ENCODE data around the gene RPS15.

RPS15 gene

DNA sequence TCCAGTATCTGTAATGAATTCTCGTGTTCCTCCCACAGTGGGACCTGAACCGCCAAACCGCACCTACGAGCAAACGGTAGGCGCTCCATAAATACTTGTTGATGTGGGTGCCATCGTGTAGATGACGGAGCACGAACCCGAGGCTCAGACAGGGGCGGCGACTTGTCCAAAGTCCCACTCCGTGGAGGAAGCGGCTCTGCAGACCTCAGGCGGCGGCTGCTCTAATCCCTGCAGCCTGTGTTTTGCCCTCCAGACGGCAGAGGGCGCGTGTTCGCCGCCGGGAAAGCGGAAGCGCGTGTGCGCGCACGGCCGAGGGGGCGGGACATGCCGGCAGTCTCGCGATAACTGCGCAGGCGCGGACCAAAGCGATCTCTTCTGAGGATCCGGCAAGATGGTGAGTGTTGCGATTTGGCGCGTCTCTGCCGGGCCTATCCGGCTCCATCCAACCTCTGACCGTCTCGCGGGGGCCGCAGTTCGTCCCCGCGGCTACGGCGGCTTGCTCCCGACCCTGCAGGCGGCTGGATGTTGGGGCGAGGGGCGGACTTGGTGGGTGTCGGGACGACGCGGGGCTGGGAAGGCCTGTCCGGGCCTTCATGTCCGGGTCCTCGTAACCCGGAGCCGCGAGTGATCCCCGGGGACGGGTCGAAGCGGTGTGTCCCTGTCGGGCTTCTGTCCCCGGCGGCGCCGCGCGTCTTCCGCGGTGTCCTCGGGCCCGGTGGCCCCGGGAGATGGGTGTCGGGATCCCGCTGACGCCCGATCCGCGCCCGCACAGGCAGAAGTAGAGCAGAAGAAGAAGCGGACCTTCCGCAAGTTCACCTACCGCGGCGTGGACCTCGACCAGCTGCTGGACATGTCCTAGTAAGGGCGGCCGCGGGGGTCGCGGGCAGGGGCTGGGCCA lies at the start of gene RPS15:
Gene RPS15 (plus strand): TSS at position 362 of the 898 bp plus-strand sequence. CDS start 30 bp downstream, at position 392.
- DNase-seq (ENCODE audit: low read depth in 2 of 2) = peak; percentile 92 to 93

- DNase-seq (ENCODE audit: low read depth in 2 of 2) = no peak
These were observed 49.6 kb upstream of the RPS15 start for GRCh38 chr19:1388637-1389026.

GRCh38 chr19:1389033-1389940 lies 48.9 kb upstream of the RPS15 start:
- no peak for DNase-seq (ENCODE audit: low read depth in 2 of 2)

DNA sequence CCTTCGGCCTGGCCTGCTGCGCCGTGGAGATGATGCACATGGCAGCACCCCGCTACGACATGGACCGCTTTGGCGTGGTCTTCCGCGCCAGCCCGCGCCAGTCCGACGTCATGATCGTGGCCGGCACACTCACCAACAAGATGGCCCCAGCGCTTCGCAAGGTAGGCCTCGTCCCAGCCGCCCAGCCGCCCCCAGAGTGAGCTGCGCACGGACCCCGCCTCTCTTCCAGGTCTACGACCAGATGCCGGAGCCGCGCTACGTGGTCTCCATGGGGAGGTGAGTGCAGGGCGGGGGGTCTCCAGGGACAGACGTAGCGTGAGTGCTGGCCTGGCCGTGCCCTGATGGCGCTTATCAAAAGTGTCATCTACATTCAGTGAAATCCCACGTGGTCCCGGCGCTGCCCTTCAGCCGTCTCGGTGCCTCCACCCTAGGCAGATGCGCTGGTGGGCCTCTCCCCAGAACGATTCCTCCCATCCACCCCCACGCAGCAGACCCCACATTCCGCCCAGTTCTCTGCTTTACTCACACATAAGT lies 47.2 kb upstream of the RPS15 start:
- no peak for DNase-seq (ENCODE audit: low read depth in 2 of 2)

- no peak for DNase-seq (ENCODE audit: low read depth in 2 of 2)
These were observed 45.8 kb upstream of the RPS15 start for GRCh38 chr19:1392407-1392806.

DNA sequence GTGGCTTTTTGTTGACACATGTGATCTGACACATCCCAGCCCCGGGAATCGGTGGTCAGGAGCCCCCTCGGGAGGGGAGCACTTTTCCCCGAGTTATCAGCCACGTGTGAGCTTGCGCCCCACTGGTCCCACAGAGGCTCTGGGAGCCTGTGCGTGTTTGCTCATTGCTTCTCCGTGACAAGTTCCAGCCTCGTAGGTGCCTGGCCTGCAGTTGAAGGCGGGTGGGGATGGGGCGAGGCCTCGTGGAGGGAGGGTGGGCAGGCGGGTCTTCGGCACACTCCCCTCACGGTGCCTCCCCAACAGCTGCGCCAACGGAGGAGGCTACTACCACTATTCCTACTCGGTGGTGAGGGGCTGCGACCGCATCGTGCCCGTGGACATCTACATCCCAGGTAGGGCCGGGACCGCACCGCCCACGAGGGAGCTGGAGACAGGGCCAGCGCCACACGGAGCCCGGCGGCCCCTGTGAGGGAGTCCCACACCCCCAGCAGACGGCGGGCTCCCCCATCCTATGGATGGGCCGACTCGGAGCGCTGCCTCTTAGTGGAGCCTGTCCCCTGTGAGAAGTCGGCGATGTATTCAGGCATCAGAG lies 45.2 kb upstream of the RPS15 start:
- DNase-seq (ENCODE audit: low read depth in 2 of 2) = no peak

GRCh38 chr19:1393841-1394240 lies 44.4 kb upstream of the RPS15 start:
- DNase-seq (ENCODE audit: low read depth in 2 of 2) = no peak

- DNase-seq (ENCODE audit: low read depth in 2 of 2) = no peak
These were observed 43.7 kb upstream of the RPS15 start for GRCh38 chr19:1394252-1395193.

GRCh38 chr19:1395194-1396018 lies 42.8 kb upstream of the RPS15 start:
- DNase-seq (ENCODE audit: low read depth in 2 of 2) = no peak

- DNase-seq (ENCODE audit: low read depth in 2 of 2) = no peak
These were observed 42.0 kb upstream of the RPS15 start for GRCh38 chr19:1396019-1396767.

DNA sequence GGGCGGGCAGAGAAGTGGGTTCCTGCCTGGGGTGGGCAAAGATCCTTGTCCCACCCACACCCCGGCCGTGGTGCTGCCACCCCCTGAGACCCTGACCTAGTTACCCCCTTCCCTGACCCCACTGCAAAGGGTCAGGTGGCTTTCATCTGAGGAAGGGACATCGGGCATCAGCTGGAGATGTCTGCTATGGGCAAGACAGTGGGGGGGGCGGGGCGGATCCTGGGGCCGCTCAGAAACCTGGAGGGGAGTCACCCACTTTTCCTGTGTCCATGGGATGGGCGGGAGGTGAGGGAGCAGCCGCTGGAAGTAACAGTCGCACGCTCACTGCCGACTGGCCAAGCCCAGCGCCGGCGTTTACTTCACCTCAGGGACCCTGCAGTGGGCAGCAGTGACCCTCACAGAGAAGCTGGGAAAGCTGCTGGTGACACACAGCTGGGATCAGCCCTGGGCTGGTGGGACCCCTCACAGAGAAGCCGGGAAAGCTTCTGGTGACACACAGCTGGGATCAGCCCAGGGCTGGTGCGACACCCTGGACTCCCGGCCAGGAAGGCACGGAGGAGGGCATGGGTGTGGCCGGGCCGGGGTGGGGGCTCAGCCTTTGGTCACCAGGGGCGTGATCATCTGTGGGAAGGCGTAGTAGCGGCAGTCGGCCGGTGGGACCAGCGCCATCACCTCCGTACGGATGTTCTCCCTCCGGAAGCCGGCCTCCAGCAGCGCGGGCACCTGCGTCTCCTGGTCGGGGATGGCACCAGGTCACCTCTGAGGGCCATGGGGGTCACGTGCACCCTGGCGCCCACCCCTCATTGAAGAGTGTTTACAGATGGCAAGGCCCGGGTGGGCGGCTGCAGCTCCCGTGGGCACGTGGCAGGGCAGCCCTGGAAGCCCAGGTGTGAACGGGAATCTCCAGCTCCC lies 41.2 kb upstream of the RPS15 start:
- no peak for DNase-seq (ENCODE audit: low read depth in 2 of 2)

DNA sequence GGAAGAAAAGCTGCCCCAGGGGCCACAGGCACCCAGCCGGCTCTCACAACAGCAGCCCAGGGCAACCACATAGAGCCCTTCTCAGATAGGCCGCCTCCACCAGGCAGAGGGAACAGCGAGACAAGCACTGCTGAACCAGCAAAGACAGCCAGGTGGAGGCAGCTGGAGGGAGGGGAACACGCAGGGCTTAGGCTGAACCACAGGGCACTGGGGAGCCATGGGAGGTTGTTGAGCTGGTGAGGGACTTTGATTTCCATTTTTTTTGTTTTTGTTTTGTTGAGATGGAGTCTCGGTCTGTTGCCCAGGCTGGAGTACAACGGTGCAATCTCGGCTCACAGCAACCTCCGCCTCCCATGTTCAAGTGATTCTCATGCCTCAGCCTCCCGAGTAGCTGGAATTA lies 40.4 kb upstream of the RPS15 start:
- no peak for DNase-seq (ENCODE audit: low read depth in 2 of 2)

- DNase-seq (ENCODE audit: low read depth in 2 of 2) = no peak
These were observed 39.1 kb upstream of the RPS15 start for GRCh38 chr19:1399079-1399478.

DNA sequence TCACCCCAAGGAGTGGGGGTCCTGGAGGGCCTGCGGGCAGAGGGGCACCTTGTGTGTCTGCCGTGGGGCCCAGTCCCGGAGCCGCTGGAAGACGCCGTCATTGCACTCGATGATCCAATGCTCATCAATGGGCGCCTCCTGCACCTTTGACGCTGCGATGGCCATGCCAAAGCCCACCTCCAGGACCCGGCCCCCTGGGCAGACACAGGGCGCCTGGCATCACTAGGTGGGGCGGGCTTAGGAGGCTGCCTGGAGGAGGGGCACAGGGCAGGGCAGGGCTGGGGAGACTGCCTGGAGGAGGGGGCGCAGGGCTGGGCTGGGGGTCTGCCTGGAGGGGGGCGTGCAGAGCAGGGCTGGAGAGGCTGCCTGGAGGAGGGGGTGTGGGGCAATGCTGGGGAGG lies 38.5 kb upstream of the RPS15 start:
- DNase-seq (ENCODE audit: low read depth in 2 of 2) = no peak

GRCh38 chr19:1400281-1401137 lies 37.7 kb upstream of the RPS15 start:
- DNase-seq (ENCODE audit: low read depth in 2 of 2) = no peak

DNA sequence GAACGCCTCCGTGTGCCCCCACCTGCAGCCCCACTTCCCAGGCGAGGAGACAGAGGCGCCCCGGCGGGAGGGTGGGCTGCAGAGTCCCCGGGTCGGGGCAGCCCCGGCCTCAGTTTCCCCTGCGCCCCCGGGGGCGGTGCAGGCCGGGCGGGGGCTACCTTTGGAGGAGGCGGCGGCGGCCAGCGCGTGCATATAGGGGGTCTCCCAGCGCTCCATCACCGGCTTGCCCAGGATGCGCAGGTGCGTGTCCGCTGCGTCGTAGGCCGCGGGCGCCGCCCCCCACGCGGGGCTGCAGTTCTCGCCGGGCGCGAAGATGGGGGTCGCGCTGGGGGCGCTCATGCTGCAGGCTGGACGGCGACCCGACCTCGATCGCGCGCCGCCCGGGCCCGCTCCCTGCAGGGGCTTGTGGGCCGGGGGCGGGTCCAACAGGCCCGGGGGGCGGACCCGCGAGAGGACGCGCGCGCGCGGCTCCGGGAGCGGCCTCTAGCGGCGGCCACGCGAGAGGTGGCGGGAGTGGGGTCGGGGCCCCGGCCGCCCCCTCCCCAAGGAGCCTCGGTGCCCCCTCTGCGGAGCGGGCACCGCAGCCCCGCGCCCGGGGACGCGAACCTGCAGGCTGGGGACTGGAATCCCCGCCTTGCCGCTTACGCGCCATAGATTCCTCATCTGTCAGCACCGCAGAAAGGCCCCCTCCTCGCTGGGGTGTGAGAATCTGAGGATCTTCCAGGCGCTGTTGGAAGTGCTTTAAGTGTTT lies 36.9 kb upstream of the RPS15 start, which contains the start of gene GAMT:
Gene GAMT (minus strand): TSS at position 405 of the 751 bp plus-strand sequence. CDS start 66 bp downstream, at position 339.
- DNase-seq (ENCODE audit: low read depth in 2 of 2) = peak; percentile 39 to 51

All from activated CD4-positive, alpha-beta T cell treated with anti-CD3 and anti-CD28 coated beads for 24 hours (primary cell).